Keratinocyte (primary cell): ENCODE measurements around the gene TAS1R2.

Experiments used
- EZH2 ChIP-seq: IDR thresholded peaks from one replicate; pipeline ENCODE4 v1.6.1; 2012; ENCODE audit warnings: inconsistent platforms, mild to moderate bottlenecking, low read length, moderate library complexity
- TF ChIP-seq, protein P1 (sequence below), 3 experiments: IDR thresholded peaks in 1 of 3; conservative IDR thresholded peaks in 1 of 3; optimal IDR thresholded peaks in 1 of 3; 2 replicates in 2 of 3; 3 replicates in 1 of 3; pipeline versions ENCODE3 to v1.5.1; 2011; ENCODE audit warnings: low read length in 3 of 3, mild to moderate bottlenecking in 3 of 3, moderate library complexity in 2 of 3, control low read depth in 1 of 3, inconsistent platforms in 1 of 3; ENCODE audit not compliant: insufficient read depth in 2 of 3; ENCODE audit errors: extremely low read depth in 1 of 3

- TF ChIP-seq EZH2: no peak
- TF ChIP-seq, protein P1, sequence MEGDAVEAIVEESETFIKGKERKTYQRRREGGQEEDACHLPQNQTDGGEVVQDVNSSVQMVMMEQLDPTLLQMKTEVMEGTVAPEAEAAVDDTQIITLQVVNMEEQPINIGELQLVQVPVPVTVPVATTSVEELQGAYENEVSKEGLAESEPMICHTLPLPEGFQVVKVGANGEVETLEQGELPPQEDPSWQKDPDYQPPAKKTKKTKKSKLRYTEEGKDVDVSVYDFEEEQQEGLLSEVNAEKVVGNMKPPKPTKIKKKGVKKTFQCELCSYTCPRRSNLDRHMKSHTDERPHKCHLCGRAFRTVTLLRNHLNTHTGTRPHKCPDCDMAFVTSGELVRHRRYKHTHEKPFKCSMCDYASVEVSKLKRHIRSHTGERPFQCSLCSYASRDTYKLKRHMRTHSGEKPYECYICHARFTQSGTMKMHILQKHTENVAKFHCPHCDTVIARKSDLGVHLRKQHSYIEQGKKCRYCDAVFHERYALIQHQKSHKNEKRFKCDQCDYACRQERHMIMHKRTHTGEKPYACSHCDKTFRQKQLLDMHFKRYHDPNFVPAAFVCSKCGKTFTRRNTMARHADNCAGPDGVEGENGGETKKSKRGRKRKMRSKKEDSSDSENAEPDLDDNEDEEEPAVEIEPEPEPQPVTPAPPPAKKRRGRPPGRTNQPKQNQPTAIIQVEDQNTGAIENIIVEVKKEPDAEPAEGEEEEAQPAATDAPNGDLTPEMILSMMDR (optimal IDR thresholded peaks at IDR 0.05 in 1 of 3, IDR thresholded peaks at IDR 0.05 in 1 of 3, conservative IDR thresholded peaks at IDR 0.05 in 1 of 3; ENCODE audit: extremely low read depth in 1 of 3, insufficient read depth in 2 of 3, low read length in 3 of 3): no peak
These were observed 40.9 kb upstream of the TAS1R2 start for GRCh38 chr1:18900303-18900841.
